SK-N-SH treated with all-trans-retinoic acid at 6 μM for 48 hours (cell line): ENCODE measurements around the gene LDHA.

Experiments used
- BACH2 ChIP-seq: fragments of 250-450 bp; sonication (Bioruptor Pico); IDR thresholded peaks from 2 replicates; pipeline ENCODE4 v1.9.0; 2021; ENCODE audit warnings: mild to moderate bottlenecking, borderline replicate concordance
- OSR1 ChIP-seq: fragments of 250-450 bp; sonication (Bioruptor Pico); IDR thresholded peaks from 2 replicates; pipeline ENCODE4 v1.8.0; 2022; ENCODE audit warnings: moderate library complexity, mild to moderate bottlenecking, inconsistent platforms
- SNAI2 ChIP-seq: fragments of 250-450 bp; sonication (Bioruptor Pico); IDR thresholded peaks from 2 replicates; pipeline ENCODE4 v1.5.0; 2020; ENCODE audit warnings: mild to moderate bottlenecking, moderate library complexity
- ZFP3 ChIP-seq: fragments of 250-450 bp; sonication (Bioruptor Pico); IDR thresholded peaks from 2 replicates; pipeline ENCODE4 v1.5.0; 2020; ENCODE audit warnings: mild to moderate bottlenecking, moderate library complexity

DNA sequence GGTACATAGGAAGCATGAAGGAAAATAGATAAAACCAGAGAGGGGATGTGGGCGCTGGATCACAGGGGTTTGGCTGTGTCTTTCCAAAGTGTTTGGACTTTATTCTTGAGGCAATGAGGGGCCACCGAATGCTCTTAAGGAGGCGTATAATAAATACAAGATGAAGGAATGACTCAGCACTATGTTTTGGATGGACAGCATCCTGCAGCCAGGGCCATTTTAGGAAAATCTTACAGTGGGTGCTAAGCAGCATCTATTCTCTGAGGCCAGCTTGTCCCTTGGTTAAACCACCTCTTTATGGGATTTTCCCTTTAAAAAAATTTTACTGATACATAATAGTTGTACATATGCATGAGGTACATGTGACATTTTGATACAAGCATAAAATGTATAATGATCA is 4.3 kb upstream of the LDHA start:
- no peak for TF ChIP-seq ZFP3
- TF ChIP-seq SNAI2, result no peak
- TF ChIP-seq OSR1 (CRISPR knock-in tag), result no peak
- TF ChIP-seq BACH2, result no peak
